Mesothelial cell of epicardium (in vitro differentiated cells): ENCODE results near the gene ZDHHC1. TPM values are rescaled to one million over a fixed set of nuclear protein-coding genes. Genes with fewer than 3 reads are reported as not detected.

ENCODE experiments used
- DNase-seq, 2 experiments: peaks; one replicate each; pipeline ENCODE4 v3.0.0; 2021; ENCODE audit warnings: low spot score in 2 of 2; ENCODE audit not compliant: unreplicated experiment in 2 of 2
- H3K27ac Mint-ChIP-seq: 2 replicates; pipeline ENCODE4 v1.8.0; 2021; ENCODE audit warnings: mixed read lengths
- H3K27me3 Mint-ChIP-seq: 2 replicates; pipeline ENCODE4 v1.8.0; 2021; ENCODE audit warnings: low read depth, mixed read lengths
- H3K36me3 Mint-ChIP-seq: 2 replicates; pipeline ENCODE4 v1.8.0; 2021; ENCODE audit warnings: mixed read lengths
- H3K4me1 Mint-ChIP-seq: 2 replicates; pipeline ENCODE4 v1.8.0; 2021; ENCODE audit warnings: mixed read lengths
- H3K4me3 Mint-ChIP-seq: 2 replicates; pipeline ENCODE4 v1.8.0; 2021; ENCODE audit warnings: mild to moderate bottlenecking, moderate library complexity, mixed read lengths
- H3K9me3 Mint-ChIP-seq: 2 replicates; pipeline ENCODE4 v1.8.0; 2021; ENCODE audit warnings: mixed read lengths
- total RNA-seq: library from RNA; stranded (reverse); gene quantifications from 3 replicates; pipeline ENCODE4 v1.2.1, GENCODE V29; 2021
- TF ChIP-seq, protein P1 (sequence below): fragments of 200-600 bp; sonication (generic); IDR thresholded peaks from one replicate; pipeline ENCODE4 v1.5.0; 2021; ENCODE audit warnings: antibody characterized with exemption; ENCODE audit not compliant: unreplicated experiment

Gene ZDHHC1
- total RNA-seq, 1 donor from 2014 or later = 15.4 TPM

DNA sequence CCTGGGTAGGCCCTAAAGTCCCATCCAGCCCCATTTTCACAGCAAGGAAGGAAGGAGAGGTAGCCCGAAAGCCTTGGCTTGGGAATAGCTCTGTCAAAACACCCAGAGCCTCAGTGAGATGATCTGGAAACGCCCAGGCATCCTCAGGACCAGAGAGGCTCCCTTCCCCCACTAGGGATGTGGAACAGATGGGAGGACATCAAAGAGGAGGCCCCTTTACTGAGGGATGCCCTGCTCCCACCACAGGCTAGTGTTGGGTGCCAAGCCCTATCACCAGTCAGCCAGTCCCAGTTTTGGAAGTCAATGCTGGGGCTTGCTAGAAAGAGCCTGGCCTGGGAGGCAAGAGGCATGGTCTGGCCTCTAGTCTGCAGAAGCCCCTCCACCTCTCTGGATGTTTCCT lies 27.7 kb downstream of the ZDHHC1 start:
- H3K36me3 Mint-ChIP-seq = no peaks in the 10 kb centered on the region
- H3K27me3 Mint-ChIP-seq = peaks cover 78% of the 10 kb centered on the region
- H3K4me3 Mint-ChIP-seq = no peak overlapping the region
- no peak for DNase-seq
- no peaks in the 10 kb centered on the region for H3K9me3 Mint-ChIP-seq
- TF ChIP-seq, protein P1, sequence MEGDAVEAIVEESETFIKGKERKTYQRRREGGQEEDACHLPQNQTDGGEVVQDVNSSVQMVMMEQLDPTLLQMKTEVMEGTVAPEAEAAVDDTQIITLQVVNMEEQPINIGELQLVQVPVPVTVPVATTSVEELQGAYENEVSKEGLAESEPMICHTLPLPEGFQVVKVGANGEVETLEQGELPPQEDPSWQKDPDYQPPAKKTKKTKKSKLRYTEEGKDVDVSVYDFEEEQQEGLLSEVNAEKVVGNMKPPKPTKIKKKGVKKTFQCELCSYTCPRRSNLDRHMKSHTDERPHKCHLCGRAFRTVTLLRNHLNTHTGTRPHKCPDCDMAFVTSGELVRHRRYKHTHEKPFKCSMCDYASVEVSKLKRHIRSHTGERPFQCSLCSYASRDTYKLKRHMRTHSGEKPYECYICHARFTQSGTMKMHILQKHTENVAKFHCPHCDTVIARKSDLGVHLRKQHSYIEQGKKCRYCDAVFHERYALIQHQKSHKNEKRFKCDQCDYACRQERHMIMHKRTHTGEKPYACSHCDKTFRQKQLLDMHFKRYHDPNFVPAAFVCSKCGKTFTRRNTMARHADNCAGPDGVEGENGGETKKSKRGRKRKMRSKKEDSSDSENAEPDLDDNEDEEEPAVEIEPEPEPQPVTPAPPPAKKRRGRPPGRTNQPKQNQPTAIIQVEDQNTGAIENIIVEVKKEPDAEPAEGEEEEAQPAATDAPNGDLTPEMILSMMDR = no peak
- H3K27ac Mint-ChIP-seq = no peak overlapping the region
- peaks cover 9% of the 10 kb centered on the region for H3K4me1 Mint-ChIP-seq

DNA sequence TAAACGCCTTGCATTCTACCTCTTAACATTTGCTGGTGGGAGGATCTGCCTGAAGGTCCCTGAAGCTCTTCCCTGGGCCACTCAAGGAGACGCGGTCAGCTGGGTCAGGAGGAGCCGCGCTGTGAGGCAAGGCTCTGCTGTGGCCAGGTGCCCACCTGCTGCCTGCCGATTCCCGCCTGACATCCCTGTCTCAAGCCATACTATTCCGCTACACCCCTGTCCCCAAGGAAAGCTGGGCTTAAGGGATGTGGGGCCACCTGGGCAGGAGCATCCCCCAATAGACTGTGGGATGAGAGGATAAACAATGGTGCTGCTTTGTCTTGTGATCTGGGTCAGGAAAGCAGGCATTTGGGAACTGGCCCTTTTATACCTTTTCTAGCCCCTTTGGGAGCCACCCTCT lies 28.1 kb downstream of the ZDHHC1 start:
- H3K27ac Mint-ChIP-seq = no peak overlapping the region
- peaks cover 75% of the 10 kb centered on the region for H3K27me3 Mint-ChIP-seq

DNA sequence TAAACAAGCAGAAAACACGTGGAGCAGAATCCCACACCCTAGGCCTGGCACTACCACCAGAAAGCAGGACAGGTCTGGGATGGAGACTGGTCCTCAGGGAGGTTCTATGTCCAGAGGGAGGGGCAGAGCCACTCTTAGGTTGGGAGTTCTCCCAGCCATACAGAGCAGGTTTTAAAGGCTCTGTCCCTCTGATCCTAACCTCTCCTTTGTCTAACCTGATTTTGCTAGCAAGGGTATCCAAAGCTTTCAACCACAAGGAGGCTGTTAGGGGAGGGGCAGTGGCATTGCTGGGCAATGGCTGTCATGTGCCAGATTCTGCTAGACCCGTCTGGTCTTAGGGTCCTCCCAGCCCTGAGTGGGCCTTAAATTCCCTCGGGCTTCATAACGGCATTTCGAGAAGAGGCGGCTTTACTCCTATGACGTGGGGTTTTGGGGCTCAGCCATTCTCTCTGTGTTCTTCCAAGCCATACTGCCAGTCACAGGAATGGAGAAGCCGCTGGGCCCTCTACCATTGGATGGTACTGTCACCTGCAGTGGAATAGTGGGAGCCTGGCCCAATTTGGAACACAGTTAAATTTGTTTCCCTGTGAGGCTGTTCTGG lies 28.7 kb downstream of the ZDHHC1 start:
- Mint-ChIP-seq H3K9me3 (no peaks in the 10 kb centered on the region), H3K27ac (no peak overlapping the region), H3K27me3 (peaks cover 72% of the 10 kb centered on the region), H3K36me3 (no peaks in the 10 kb centered on the region), H3K4me3 (no peak overlapping the region), H3K4me1 (peaks cover 5% of the 10 kb centered on the region)
- no peak for DNase-seq
- TF ChIP-seq, protein P1 = no peak

More for the DNA sequence above, 28.1 kb downstream of the ZDHHC1 start:
- no peaks in the 10 kb centered on the region for H3K9me3 Mint-ChIP-seq
- DNase-seq = no peak
- TF ChIP-seq, protein P1 = no peak
- peaks cover 7% of the 10 kb centered on the region for H3K4me1 Mint-ChIP-seq
- no peak overlapping the region for H3K4me3 Mint-ChIP-seq
- H3K36me3 Mint-ChIP-seq = no peaks in the 10 kb centered on the region

DNA sequence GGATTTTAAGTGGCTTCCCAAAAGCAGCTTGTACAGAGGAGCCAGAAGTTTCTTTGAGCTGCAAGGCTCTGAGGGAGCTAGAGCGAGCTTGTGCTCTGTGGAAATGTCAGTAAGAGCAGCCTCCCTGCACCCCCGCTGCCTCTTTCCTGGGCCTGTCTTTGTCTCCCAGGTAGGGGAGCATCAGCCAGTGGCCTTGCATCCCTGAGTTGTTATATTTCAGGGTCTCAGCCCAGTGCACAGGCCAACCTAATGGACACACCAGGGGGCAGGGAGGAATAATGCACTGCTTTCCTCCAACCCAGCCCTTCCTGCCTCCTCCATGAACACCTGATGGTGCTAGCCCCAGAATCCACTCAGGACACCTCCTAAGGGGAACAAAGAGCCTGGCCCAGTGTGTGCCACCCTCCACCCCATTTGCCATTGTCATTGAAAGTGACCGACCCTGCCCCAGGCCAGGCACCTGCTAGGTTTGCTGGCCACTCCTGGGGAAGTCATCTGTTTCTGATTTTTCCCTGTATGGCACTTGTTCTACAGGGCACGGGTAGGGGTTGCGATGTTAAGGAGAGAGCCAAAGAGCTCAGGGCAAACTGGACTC lies 29.3 kb downstream of the ZDHHC1 start:
- DNase-seq = no peak
- H3K27ac Mint-ChIP-seq = no peak overlapping the region
- H3K27me3 Mint-ChIP-seq = peaks cover 71% of the 10 kb centered on the region

DNA sequence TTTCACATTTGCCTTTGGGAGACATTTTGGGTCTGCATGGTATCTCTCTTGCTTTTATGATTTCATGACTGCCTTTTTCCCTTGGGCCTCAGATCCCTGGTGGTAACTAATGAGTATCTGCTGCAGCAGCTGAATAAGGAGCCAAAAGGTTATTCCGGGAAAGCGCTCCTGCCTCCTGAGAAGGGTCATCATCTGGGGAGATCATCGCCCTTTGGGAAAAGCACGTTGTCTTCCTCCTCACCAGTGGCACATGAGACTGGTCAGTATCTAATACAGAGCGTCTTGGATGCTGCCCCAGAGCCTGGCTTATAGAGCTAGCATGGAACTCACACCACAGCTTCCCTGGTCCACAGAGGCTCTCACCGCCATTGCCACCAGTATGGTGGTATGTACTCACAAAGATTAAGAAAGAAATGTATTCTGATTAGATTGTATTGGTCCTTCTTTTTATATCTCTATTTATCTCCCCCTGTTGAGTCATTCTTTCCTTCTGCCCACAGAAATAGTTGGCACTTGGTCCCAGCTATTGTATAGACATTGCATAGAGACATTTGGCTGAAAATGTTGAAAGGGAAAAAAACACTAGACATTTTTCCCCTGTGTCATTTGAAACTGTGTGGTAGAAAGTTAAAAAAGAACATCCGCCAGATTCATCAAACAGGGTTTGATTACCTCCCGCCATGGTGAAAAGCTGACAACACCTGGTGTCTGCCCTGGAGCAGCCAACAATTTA lies 31.3 kb downstream of the ZDHHC1 start:
- H3K27ac Mint-ChIP-seq = no peak overlapping the region
- no peak overlapping the region for H3K4me3 Mint-ChIP-seq
- H3K36me3 Mint-ChIP-seq = no peaks in the 10 kb centered on the region
- H3K4me1 Mint-ChIP-seq = no peaks in the 10 kb centered on the region
- peaks cover 65% of the 10 kb centered on the region for H3K27me3 Mint-ChIP-seq
- no peak for DNase-seq
- TF ChIP-seq, protein P1 = no peak
- no peaks in the 10 kb centered on the region for H3K9me3 Mint-ChIP-seq

More for the DNA sequence above, 29.3 kb downstream of the ZDHHC1 start:
- TF ChIP-seq, protein P1 = no peak
- H3K36me3 Mint-ChIP-seq = no peaks in the 10 kb centered on the region
- no peaks in the 10 kb centered on the region for H3K9me3 Mint-ChIP-seq
- no peak overlapping the region for H3K4me3 Mint-ChIP-seq
- H3K4me1 Mint-ChIP-seq = peaks cover 2% of the 10 kb centered on the region
